ENCODE results near the gene MAPRE2.
"Not testable (repeated sequence)": the region's sequence is repeated elsewhere in the genome, so short reads cannot be mapped to it uniquely, and the experiment has no call there.

MAPRE2 gene

DNA sequence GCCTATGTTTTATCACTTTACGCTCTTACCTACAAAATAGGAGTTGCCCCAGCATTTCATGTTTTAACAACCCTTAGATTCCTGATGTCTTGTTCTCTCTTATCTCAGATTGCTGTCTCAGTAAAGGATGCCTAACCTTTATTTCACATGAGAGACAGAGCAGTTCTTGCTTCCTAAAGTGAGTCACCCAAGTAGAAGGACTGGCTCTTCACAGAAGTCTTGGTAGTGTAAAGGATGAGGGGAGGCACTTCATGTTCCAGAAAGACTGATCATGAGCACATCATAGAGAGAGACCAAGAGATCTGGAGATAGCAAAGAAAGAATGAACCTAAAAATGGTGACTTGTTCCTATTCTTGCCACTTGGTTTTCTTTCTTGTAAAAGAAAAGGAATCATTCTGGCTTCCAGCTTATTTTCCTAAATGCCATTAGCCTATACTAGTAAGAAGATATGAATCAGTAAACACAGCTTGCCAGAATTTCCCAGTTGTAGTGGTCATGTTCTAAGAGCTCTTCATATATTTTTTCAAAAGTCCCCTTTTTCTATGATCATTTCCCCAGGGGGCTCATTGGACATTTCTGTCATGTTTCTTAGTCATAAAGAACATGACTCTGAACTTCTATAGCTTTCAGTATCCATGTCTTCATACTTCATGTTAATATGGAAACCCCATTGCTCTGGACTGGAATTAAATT, 54.9 kb downstream of the MAPRE2 start:
- DNase-seq, result no peak

DNA sequence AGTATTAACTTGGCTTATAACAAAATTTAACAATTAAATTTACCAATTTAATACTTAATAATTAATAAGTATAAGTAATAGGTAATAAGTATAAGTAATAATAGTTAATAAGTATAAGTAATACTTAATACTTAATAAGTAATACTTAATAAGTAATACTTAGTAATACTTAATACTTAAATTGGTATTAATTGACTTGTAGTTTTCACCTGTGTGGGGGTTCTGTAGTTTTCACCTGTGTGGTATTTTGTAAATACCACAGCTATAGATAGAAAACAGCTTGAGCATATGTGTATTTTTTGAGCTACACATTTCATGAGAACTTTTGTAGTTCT, 55.4 kb downstream of the MAPRE2 start:
- no peak for DNase-seq

DNA sequence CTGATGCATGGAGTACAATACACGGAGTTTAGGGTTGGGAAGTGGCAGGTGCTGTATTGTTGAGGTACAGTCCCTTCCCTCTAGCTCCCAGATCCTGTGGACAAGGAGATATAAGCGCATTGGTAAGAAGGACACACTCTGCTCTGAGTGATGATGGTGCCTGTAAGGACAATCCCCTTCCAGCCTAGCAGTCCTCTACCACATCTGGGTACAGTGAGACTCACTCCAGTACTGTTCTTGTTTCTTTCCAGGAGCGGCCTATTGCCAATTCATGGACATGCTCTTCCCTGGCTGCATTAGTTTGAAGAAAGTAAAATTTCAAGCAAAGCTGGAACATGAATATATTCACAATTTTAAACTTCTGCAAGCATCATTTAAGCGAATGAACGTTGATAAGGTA, 56.0 kb downstream of the MAPRE2 start:
- DNase-seq, result no peak

GRCh38 chr18:35097763-35098162, 56.5 kb downstream of the MAPRE2 start:
- DNase-seq, result no peak

DNA sequence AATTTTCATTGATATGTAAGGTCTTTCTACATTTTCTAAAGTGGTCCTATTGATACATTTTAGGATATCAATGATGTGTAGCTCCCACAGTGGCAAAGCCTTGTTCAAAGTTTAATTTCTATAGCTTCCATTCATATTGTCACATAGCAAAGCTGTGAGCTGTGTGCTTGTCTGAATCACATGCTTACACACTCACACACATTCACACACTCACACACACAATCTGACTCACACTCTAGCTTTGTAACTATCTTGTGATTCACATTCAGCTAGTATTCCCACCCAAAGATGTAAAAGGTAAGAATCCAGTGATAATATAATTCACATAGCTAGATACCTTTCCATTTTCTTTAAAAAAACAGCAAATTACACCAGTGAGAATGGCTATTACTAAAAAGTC, 58.7 kb downstream of the MAPRE2 start:
- DNase-seq, result no peak

GRCh38 chr18:35104391-35105051, 63.3 kb downstream of the MAPRE2 start:
- DNase-seq, result no peak

DNA sequence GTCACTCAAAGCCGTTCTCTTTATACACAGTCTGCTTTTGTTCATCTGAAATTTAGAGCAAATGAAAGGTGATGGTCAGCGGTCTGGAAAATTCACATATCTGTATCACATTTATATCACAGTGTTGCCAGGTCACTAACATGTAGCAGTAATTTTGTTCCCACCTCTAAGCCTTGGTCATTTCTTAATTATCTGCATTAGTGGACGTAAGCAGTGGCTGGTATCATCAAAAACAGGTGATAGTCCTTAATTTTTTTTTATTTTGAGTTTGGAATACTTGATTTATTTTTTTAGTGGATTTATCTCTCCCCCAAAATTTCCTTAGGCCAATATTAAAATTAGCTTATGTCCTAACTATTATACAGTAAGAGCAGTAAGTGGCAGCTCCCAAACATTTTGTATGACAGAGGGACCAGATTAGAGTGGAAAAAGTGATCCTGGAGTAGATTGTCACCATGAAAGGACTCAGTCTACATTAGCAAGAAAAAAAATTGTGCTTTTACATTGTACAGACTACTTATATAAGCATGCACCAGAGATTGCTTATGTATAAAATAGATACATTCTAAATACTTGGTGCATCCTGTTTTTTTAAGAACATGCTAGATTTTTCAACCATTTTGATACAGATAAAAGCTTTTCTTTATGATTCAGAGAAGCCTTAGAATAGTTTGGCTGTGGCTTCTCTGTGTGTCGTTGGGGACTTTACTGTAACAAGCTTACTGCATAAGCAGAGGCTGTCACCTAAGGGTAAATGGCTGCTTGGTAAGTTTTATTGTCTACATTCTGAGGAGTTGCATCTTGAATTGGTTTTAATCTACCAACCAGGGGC, 65.0 kb downstream of the MAPRE2 start:
- no peak for DNase-seq

- DNase-seq, result peak; percentile 47
These were observed 65.6 kb downstream of the MAPRE2 start for GRCh38 chr18:35106845-35107148.

DNA sequence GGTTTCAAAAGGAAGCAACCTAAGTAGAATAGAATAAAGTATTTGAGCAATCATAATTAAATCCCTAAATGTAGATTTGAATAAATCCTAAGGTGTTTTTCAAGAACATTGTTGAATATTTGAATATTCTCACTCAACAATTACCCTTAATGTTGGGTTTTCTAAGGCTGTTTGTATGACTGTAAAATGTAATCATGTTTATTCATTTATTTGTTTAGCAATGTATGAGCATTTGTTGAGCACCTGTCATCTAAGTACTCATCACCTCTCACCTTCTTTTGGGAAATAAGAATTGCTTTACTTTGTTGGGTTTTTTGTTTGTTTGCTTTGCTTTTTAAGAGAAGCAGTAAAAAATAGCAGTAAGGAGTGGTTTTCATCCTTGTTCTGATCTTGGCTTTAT, 66.0 kb downstream of the MAPRE2 start:
- DNase-seq, result no peak

- not testable (repeated sequence) for DNase-seq
These were observed 66.9 kb downstream of the MAPRE2 start for GRCh38 chr18:35108088-35108487.

GRCh38 chr18:35110059-35110458, 68.8 kb downstream of the MAPRE2 start:
- DNase-seq, result no peak

- peak; percentile 94 for DNase-seq
These were observed 69.6 kb downstream of the MAPRE2 start for GRCh38 chr18:35110554-35111485.

GRCh38 chr18:35112696-35113095, 71.5 kb downstream of the MAPRE2 start:
- no peak for DNase-seq

- DNase-seq, result peak; percentile 32
These were observed 73.1 kb downstream of the MAPRE2 start for GRCh38 chr18:35114305-35114704.

DNA sequence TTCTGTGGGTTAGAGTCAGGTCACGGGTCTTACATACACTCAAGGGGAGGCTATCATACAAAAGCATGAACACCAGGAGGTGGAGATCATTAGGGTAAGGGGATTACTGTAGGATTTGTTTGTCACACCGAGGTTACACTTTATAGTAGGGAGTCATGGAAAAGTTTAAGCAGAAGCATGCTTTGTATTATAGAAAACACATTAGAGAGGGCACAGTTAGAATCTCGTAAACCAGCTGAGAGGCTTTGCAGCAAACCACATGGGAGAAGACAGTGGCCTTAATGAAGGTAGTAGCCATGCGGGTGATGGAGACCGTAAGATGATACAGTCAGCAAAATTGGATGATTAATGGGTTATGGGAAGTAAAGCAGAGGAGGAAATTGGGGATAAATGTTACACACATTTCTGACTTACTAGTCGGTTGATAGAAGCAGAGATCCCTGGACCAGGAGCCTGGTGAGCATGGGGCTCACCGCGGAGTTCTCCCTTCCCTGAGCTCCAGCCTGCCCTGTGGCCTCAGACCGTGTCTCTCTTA, 75.6 kb downstream of the MAPRE2 start:
- DNase-seq, result no peak

DNA sequence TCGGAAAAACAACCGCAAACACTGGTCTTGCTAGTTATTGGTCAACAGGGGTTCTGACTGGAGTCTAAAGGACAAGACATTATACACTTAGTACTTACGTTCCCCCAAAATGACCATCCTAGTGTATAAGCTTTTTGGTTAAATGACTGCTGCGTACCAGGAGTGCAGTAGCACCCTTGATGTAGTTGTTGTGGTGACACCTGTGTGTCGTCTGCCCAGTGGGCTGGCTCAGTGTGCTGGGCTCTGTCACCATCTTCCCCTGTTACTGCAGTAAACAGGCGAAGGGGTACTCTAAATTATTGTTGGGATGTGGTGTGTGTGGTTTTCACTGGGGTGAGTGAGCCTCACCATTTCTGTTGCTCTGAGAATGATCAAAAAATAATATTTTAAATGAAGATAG, 76.2 kb downstream of the MAPRE2 start:
- no peak for DNase-seq

DNA sequence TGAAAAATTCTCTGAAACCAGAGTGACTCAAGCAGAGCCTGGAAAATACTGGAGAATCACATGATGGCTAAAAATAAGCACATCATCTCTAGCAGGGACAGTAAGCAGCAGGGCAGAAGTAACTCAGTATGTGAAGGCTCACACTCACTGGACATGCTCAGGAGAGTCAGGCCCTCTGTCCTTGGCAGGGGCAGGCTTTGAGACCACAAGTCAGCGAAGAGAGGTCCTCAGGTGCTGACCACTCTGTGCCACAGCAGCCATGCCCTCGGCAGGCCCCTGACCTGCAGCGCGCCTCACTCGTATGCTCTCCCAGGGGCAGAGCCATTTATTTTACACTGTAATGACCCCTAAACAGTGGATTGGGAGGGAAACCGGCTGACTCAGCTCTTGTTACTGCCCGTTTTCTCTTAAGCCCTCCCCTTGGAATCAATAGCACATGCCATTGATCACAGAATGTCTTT, 76.8 kb downstream of the MAPRE2 start:
- DNase-seq, result no peak

- no peak for DNase-seq
These were observed 77.4 kb downstream of the MAPRE2 start for GRCh38 chr18:35118641-35119040.

- no peak for DNase-seq
These were observed 79.8 kb downstream of the MAPRE2 start for GRCh38 chr18:35121038-35121437.

GRCh38 chr18:35121531-35121930, 80.3 kb downstream of the MAPRE2 start:
- no peak for DNase-seq

- DNase-seq, result peak; percentile 56
These were observed 81.5 kb downstream of the MAPRE2 start for GRCh38 chr18:35122586-35123224.

- no peak for DNase-seq
These were observed 82.6 kb downstream of the MAPRE2 start for GRCh38 chr18:35123811-35124210.

Data from hematopoietic multipotent progenitor cell treated with erythropoietin and hydrocortisone succinate and interleukin-3 and kit ligand, for 4 days (in vitro differentiated cells).